Measurements from ENCODE around the gene BRINP3.

BRINP3 gene

GRCh38 chr1:190098107-190098506 is 379.6 kb downstream of the BRINP3 start:
- DNase-seq: no peak

- no peak for DNase-seq
Measured at GRCh38 chr1:190095596-190095995, 382.1 kb downstream of the BRINP3 start.

DNA sequence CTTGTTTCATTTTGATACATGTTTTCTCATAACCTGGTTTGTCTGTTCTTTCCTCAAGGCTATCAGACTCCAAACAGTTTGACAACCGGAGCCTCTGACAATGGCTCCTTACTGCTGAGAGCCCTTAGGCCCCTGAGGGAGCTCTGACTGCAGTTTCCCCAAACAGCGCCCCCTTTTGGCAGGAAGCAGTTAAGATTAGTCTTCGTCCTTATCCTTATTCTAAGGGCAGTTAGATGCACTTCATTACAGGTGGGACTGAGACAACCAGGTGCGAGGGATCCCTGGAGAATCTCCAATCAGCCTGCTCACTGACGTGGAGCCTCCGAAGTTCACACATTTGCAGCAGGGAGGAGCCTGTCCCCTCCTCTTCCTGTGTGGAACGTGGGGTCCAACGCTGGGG is 393.1 kb downstream of the BRINP3 start:
- DNase-seq: peak; percentile 12

- no peak for DNase-seq
Measured at GRCh38 chr1:190068304-190068703, 409.4 kb downstream of the BRINP3 start.

DNA sequence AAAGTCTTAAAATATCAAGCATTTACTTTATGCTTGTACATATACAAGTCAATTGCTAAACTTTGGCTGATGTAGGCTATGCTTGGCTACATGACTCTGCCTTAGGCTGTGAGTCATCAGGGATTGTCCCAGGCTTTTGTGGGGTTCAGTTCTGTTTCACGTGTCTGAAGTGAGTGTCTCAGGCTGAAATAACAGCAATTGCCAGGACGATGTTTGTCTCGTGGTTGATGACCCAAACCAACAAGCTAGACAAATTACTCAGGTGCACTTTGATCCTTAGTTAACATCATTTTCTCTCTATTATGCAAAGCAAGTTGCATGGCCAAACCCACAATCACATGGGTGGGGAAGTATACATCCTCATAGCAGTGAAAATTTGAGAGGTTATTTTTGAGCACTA is 410.1 kb downstream of the BRINP3 start:
- DNase-seq: no peak

- no peak for DNase-seq
Measured at GRCh38 chr1:190066011-190066410, 411.7 kb downstream of the BRINP3 start.

GRCh38 chr1:190049314-190049713 is 428.4 kb downstream of the BRINP3 start:
- no peak for DNase-seq

Measured in activated CD8-positive, alpha-beta memory T cell treated with anti-CD3 and anti-CD28 coated beads, Interleukin-2, amount 50 U/mL, for 4 hours (primary cell).